Mesothelial cell of epicardium (in vitro differentiated cells): ENCODE measurements around the gene ARHGAP8. TPM values are rescaled to one million over a fixed set of nuclear protein-coding genes. Genes with fewer than 3 reads are reported as not detected.

ENCODE experiments used
- DNase-seq, 2 experiments: peaks; one replicate each; pipeline ENCODE4 v3.0.0; 2021; ENCODE audit warnings: low spot score in 2 of 2; ENCODE audit not compliant: unreplicated experiment in 2 of 2
- H3K27ac Mint-ChIP-seq: 2 replicates; pipeline ENCODE4 v1.8.0; 2021; ENCODE audit warnings: mixed read lengths
- H3K27me3 Mint-ChIP-seq: 2 replicates; pipeline ENCODE4 v1.8.0; 2021; ENCODE audit warnings: low read depth, mixed read lengths
- H3K36me3 Mint-ChIP-seq: 2 replicates; pipeline ENCODE4 v1.8.0; 2021; ENCODE audit warnings: mixed read lengths
- H3K4me1 Mint-ChIP-seq: 2 replicates; pipeline ENCODE4 v1.8.0; 2021; ENCODE audit warnings: mixed read lengths
- H3K4me3 Mint-ChIP-seq: 2 replicates; pipeline ENCODE4 v1.8.0; 2021; ENCODE audit warnings: mild to moderate bottlenecking, moderate library complexity, mixed read lengths
- H3K9me3 Mint-ChIP-seq: 2 replicates; pipeline ENCODE4 v1.8.0; 2021; ENCODE audit warnings: mixed read lengths
- total RNA-seq: library from RNA; stranded (reverse); gene quantifications from 3 replicates; pipeline ENCODE4 v1.2.1, GENCODE V29; 2021
- TF ChIP-seq, protein P1 (sequence below): fragments of 200-600 bp; sonication (generic); IDR thresholded peaks from one replicate; pipeline ENCODE4 v1.5.0; 2021; ENCODE audit warnings: antibody characterized with exemption; ENCODE audit not compliant: unreplicated experiment

The ARHGAP8 gene
- total RNA-seq, 1 donor from 2014 or later, result 166 TPM

DNA sequence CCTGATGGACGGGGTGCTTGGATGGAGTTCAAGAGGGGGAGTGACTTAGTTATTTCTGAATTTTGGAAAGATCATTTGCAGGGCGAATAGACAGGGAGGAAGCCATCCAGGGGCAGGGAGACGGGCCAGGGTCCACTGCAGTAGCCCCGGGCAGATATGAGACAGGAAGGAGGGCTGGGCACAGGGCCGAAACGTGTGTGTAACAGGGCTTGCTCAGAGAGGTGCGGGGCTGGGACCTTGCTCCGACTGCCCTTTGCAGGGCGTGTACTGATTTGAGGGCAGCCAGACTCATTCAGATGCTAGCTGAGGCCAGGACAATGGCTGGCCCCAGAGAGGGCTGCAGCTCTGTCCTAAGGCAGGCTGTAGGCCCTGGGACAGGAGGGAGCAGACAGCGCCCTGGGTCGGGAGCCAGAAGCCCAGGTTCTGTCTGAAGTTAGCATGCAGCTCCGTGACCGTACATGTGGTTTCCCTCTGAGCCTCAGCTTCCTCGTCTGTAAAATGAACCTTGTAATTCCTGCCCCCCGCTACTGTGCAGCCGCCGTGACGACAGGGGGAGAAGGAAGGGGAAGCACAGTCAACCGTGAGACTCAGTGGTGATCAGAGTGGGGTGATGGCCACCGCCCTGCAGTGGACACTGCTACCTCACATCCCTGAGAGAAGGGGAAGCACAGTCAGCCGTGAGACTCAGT lies 154.0 kb downstream of the ARHGAP8 start:
- H3K36me3 Mint-ChIP-seq, result peaks cover 39% of the 10 kb centered on the region
- no peak for DNase-seq
- H3K4me3 Mint-ChIP-seq, result no peak overlapping the region
- peaks cover 10% of the 10 kb centered on the region for H3K4me1 Mint-ChIP-seq
- TF ChIP-seq, protein P1, sequence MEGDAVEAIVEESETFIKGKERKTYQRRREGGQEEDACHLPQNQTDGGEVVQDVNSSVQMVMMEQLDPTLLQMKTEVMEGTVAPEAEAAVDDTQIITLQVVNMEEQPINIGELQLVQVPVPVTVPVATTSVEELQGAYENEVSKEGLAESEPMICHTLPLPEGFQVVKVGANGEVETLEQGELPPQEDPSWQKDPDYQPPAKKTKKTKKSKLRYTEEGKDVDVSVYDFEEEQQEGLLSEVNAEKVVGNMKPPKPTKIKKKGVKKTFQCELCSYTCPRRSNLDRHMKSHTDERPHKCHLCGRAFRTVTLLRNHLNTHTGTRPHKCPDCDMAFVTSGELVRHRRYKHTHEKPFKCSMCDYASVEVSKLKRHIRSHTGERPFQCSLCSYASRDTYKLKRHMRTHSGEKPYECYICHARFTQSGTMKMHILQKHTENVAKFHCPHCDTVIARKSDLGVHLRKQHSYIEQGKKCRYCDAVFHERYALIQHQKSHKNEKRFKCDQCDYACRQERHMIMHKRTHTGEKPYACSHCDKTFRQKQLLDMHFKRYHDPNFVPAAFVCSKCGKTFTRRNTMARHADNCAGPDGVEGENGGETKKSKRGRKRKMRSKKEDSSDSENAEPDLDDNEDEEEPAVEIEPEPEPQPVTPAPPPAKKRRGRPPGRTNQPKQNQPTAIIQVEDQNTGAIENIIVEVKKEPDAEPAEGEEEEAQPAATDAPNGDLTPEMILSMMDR, result no peak
- H3K27me3 Mint-ChIP-seq, result peaks cover 10% of the 10 kb centered on the region
- H3K9me3 Mint-ChIP-seq, result peaks cover 27% of the 10 kb centered on the region
- no peak overlapping the region for H3K27ac Mint-ChIP-seq

GRCh38 chr22:44906999-44907644 lies 154.7 kb downstream of the ARHGAP8 start:
- TF ChIP-seq, protein P1, result no peak
- Mint-ChIP-seq H3K9me3 (peaks cover 30% of the 10 kb centered on the region), H3K27me3 (peaks cover 10% of the 10 kb centered on the region), H3K27ac (no peak overlapping the region), H3K4me3 (no peak overlapping the region), H3K4me1 (peaks cover 10% of the 10 kb centered on the region), H3K36me3 (peaks cover 40% of the 10 kb centered on the region)
- DNase-seq, result no peak

DNA sequence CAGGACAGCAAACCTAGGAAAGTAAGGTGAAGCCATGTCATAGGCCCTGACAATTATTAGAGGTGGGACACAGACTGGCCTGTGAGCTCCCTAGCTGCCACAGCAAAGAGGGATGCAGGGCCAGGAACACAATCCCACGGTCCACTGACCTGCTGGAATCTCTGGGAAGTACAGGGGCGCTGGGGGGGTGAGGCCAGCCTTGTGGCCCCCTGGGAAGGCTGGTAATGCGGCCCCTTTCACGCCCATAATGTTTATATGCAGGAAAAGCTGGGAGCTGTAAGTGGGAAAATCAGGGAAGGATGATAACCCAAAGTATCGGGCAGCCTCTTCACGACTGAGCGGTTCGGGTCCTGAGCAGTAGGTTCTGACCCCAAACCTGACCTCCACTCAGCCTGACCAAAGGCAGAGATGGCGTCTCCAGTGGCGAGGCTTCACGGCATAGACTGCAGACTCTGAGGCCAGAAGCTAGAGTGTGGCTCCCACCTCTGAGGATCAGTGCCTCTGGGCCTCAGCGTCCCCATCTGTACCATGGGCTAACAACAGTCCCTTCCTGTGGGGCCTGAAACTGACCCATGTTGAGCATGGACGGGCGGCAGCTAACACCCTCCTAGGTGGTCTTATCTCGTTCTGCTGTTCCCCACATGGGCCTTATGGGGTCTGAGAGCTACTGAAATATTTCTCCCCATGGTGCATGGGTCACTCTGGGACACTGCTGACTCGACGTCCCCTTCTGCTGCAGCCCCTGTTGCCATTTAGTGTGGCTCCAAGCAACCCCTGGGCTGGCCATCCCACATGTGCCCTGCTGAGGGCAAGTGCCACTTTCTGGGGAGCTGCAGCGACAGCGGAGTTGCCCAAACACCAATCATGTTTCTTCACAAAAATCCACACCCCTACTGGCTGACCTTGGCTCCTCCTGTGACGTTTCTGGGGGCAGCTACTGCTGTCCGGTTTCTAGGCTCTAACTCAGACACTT lies 155.7 kb downstream of the ARHGAP8 start:
- peaks cover 27% of the 10 kb centered on the region for H3K9me3 Mint-ChIP-seq
- TF ChIP-seq, protein P1, result no peak
- no peak for DNase-seq
- H3K4me1 Mint-ChIP-seq, result peaks cover 10% of the 10 kb centered on the region
- H3K27ac Mint-ChIP-seq, result no peak overlapping the region
- peaks cover 39% of the 10 kb centered on the region for H3K36me3 Mint-ChIP-seq
- no peak overlapping the region for H3K4me3 Mint-ChIP-seq
- peaks cover 8% of the 10 kb centered on the region for H3K27me3 Mint-ChIP-seq

DNA sequence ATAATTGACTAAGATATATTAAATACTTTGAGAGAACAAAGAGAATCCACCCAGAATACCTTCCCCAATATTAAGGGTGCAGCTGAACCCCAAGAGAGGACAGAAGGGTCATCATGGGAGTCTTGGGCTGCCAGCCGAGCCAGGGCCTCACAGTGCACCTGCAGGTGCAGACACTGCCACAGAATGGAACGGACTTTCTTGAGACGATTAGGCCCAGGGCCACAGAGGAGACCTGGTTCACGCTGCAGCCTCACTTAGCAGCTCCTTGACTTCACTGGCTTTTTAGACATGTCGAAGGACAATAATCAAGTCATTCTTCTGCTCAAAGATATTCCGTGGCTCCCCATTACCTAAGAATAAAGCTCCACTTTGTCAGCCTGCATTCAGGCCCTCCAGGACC lies 156.9 kb downstream of the ARHGAP8 start:
- Mint-ChIP-seq H3K27ac (no peak overlapping the region), H3K9me3 (peaks cover 24% of the 10 kb centered on the region), H3K27me3 (peaks cover 8% of the 10 kb centered on the region), H3K36me3 (peaks cover 38% of the 10 kb centered on the region), H3K4me3 (no peak overlapping the region), H3K4me1 (peaks cover 8% of the 10 kb centered on the region)
- TF ChIP-seq, protein P1, result no peak
- DNase-seq, result no peak

Other genes with a start within 250 kb of the ARHGAP8 start
- 59.7 to 65.3 TPM (median 63.6 TPM) in 3 replicates for gene PRR5, start 50.4 kb upstream of the ARHGAP8 start, total RNA-seq